ENCODE data around the gene TMEM25.
"Not testable (repeated sequence)": the region's sequence is repeated elsewhere in the genome, so short reads cannot be mapped to it uniquely, and the experiment has no call there.

Gene TMEM25

GRCh38 chr11:118530180-118530682, 761 bp upstream of the TMEM25 start:
- in situ Hi-C loops (cut with MboI; ENCODE audit: low pct_unique_long_range_greater_than_20kb, low sequenced_read_pairs), result no loop called here
- DNase-seq, result no peak

GRCh38 chr11:118531597-118532084, 649 bp downstream of the TMEM25 start:
- in situ Hi-C loops (cut with MboI; ENCODE audit: low pct_unique_long_range_greater_than_20kb, low sequenced_read_pairs), result no loop called here
- no peak for DNase-seq

- in situ Hi-C loops (cut with MboI; ENCODE audit: low pct_unique_long_range_greater_than_20kb, low sequenced_read_pairs), result no loop called here
- DNase-seq, result no peak
Measured at GRCh38 chr11:118532091-118532490, 1.1 kb downstream of the TMEM25 start.

GRCh38 chr11:118532852-118533768, 2.1 kb downstream of the TMEM25 start:
- in situ Hi-C loops (cut with MboI; ENCODE audit: low pct_unique_long_range_greater_than_20kb, low sequenced_read_pairs), result no loop called here
- DNase-seq, result no peak

GRCh38 chr11:118533769-118534729, 3.1 kb downstream of the TMEM25 start:
- in situ Hi-C loops (cut with MboI; ENCODE audit: low pct_unique_long_range_greater_than_20kb, low sequenced_read_pairs), result no loop called here
- DNase-seq, result no peak

GRCh38 chr11:118535261-118535660, 4.3 kb downstream of the TMEM25 start:
- in situ Hi-C loops (cut with MboI; ENCODE audit: low pct_unique_long_range_greater_than_20kb, low sequenced_read_pairs), result no loop called here
- no peak for DNase-seq

- in situ Hi-C loops (cut with MboI; ENCODE audit: low pct_unique_long_range_greater_than_20kb, low sequenced_read_pairs), result no loop called here
- DNase-seq, result no peak
Measured at GRCh38 chr11:118536726-118537125, 5.7 kb downstream of the TMEM25 start.

- DNase-seq, result no peak
- in situ Hi-C loops (cut with MboI; ENCODE audit: low pct_unique_long_range_greater_than_20kb, low sequenced_read_pairs), result no loop called here
Measured at GRCh38 chr11:118537409-118537980, 6.5 kb downstream of the TMEM25 start.

GRCh38 chr11:118544010-118544646, 13.1 kb downstream of the TMEM25 start:
- in situ Hi-C loops (cut with MboI; ENCODE audit: low pct_unique_long_range_greater_than_20kb, low sequenced_read_pairs), result no loop called here

GRCh38 chr11:118544647-118545010, 13.6 kb downstream of the TMEM25 start:
- in situ Hi-C loops (cut with MboI; ENCODE audit: low pct_unique_long_range_greater_than_20kb, low sequenced_read_pairs), result no loop called here
- no peak for DNase-seq

More at GRCh38 chr11:118544010-118544646, 13.1 kb downstream of the TMEM25 start:
- DNase-seq, result no peak

- in situ Hi-C loops (cut with MboI; ENCODE audit: low pct_unique_long_range_greater_than_20kb, low sequenced_read_pairs), result no loop called here
- DNase-seq, result no peak
Measured at GRCh38 chr11:118545533-118545932, 14.5 kb downstream of the TMEM25 start.

GRCh38 chr11:118547132-118547531, 16.1 kb downstream of the TMEM25 start:
- in situ Hi-C loops (cut with MboI; ENCODE audit: low pct_unique_long_range_greater_than_20kb, low sequenced_read_pairs), result no loop called here
- no peak for DNase-seq

- in situ Hi-C loops (cut with MboI; ENCODE audit: low pct_unique_long_range_greater_than_20kb, low sequenced_read_pairs), result no loop called here
- DNase-seq, result no peak
Measured at GRCh38 chr11:118552341-118552740, 21.3 kb downstream of the TMEM25 start.

GRCh38 chr11:118560806-118561205, 29.8 kb downstream of the TMEM25 start:
- in situ Hi-C loops (cut with MboI; ENCODE audit: low pct_unique_long_range_greater_than_20kb, low sequenced_read_pairs), result no loop called here
- no peak for DNase-seq

- in situ Hi-C loops (cut with MboI; ENCODE audit: low pct_unique_long_range_greater_than_20kb, low sequenced_read_pairs), result no loop called here
- no peak for DNase-seq
Measured at GRCh38 chr11:118565051-118565450, 34.1 kb downstream of the TMEM25 start.

GRCh38 chr11:118569670-118570069, 38.7 kb downstream of the TMEM25 start:
- in situ Hi-C loops (cut with MboI; ENCODE audit: low pct_unique_long_range_greater_than_20kb, low sequenced_read_pairs), result no loop called here
- DNase-seq, result no peak

GRCh38 chr11:118570787-118571186, 39.8 kb downstream of the TMEM25 start:
- DNase-seq, result no peak
- in situ Hi-C loops (cut with MboI; ENCODE audit: low pct_unique_long_range_greater_than_20kb, low sequenced_read_pairs), result no loop called here

GRCh38 chr11:118571701-118572060, 40.7 kb downstream of the TMEM25 start:
- DNase-seq, result peak; percentile 11
- in situ Hi-C loops (cut with MboI; ENCODE audit: low pct_unique_long_range_greater_than_20kb, low sequenced_read_pairs), result not testable (repeated sequence)

All from KBM-7 (cell line).